GM19043 (cell line): ENCODE data around the gene TESK1.

Source experiments
- ATAC-seq: cut with Tn5 transposase; IDR thresholded peaks from one replicate; pipeline ENCODE4 v1.9.1; 2021; ENCODE audit warnings: low read depth; ENCODE audit not compliant: unreplicated experiment

The TESK1 gene, protein sequence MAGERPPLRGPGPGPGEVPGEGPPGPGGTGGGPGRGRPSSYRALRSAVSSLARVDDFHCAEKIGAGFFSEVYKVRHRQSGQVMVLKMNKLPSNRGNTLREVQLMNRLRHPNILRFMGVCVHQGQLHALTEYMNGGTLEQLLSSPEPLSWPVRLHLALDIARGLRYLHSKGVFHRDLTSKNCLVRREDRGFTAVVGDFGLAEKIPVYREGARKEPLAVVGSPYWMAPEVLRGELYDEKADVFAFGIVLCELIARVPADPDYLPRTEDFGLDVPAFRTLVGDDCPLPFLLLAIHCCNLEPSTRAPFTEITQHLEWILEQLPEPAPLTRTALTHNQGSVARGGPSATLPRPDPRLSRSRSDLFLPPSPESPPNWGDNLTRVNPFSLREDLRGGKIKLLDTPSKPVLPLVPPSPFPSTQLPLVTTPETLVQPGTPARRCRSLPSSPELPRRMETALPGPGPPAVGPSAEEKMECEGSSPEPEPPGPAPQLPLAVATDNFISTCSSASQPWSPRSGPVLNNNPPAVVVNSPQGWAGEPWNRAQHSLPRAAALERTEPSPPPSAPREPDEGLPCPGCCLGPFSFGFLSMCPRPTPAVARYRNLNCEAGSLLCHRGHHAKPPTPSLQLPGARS

DNA sequence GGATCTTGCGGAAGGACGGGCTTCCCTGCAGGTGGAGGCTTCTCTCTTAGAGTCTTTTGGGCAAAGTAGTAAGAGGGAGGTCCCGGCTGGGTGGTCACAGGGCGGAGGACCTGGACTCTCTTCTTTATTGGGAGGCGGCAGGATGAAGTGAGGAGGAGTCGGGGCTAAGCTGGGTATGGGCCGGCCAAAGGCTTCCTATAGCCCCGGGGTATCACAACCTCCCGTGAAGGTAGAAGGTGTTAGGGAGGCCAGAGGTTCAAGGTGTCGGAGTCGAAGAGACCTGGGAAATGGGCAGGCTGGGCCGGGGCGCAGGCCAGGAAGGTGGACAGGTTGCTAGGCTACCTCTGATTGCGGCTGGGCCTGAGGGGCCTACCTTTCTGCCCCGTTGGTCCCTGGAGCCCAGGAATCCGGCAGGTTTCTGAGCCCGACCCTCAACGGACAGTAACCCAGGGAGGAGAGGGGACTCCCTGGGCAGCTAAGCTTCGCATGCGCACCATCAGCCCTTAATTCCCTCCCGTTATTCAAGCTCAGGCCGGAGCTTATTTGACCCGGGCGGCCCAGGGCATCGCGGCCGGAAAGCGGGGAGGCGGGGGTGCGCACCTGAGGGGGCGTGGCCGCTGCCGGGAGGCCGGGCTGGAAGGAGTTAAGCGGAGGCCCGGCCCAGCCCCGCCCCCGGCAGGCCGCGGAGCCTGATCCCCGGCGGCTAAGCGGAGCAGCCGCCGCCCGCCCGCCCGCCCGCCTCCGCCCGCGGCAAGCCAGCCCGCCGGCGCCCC, at the start of gene TESK1:
TESK1 (plus strand) TSS at position 685 of the 773 bp plus-strand sequence. CDS start 358 bp downstream, outside the sequence.
- ATAC-seq = peak; percentile 39

DNA sequence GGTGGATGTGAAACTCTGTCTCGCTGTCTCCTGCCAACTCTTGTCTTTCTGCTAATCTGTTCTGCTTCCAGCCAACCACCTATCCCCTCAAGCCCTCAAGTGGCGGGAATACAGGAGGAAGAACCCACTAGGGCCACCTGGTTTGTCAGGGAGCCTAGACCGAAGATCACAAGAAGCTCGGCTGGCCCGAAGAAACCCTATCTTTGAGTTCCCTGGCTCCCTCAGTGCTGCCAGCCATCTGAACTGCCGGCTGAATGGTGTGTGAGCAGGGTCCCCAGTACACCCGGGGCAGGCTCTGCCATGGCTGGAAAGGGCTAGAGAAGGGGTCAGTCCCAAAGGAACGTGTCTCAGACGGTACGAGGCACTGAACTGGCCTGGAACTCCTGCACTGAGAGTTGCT, 49.2 kb upstream of the TESK1 start:
- ATAC-seq = no peak

DNA sequence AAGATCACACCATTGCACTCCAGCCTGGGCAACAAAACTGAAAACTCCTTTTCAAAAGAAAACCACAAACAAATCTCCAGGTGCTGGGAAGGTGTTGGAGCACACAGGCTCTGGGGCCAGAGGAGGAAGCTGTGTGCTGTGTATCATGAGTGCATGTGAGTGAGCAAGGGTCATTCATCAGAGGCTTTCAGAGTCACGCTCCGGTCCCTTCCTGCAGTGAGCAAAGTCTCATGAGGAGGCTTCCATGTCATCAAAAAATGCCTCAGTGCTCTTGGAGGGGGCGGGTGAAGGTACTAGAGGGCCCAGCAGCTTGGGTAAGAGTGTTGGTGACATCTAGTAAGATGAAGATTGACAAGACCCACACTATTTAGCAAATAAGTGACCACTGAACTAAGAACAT, 48.3 kb upstream of the TESK1 start:
- no peak for ATAC-seq

DNA sequence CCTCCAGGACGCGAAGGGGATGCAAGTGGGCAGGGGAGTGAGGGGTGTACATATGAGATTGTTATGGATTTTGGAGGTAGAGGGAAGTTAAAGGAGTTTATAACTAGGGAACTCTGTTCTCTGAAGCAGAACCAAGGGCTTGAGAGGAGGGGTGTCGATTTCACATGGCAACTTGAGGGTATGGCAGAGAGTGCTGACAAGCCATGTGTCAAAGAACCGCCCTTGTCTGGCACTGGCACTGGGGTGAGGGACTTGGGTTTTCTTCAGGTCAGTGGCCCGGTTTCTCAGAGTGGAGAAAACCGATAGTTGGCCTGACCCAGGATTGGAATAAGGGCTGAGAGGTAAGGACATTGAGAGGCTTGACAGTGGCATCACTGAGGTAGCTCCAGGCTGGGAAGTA, 47.7 kb upstream of the TESK1 start:
- no peak for ATAC-seq

DNA sequence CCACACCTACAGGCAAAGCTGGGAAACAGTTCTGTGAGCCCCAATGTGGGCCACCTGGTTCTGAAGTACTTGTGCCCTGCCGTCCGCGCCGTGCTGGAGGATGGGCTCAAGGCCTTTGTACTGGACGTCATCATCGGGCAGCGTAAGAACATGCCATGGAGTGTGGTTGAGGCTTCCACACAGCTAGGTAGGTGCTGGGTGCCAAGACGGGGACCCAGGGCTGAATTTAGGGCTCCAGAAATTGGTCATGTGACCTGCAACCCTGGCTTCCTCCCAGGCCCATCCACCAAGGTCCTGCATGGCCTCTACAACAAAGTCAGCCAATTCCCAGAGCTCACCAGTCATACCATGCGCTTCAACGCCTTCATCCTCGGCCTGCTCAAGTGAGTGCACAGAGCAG, 46.9 kb upstream of the TESK1 start:
- ATAC-seq = no peak

DNA sequence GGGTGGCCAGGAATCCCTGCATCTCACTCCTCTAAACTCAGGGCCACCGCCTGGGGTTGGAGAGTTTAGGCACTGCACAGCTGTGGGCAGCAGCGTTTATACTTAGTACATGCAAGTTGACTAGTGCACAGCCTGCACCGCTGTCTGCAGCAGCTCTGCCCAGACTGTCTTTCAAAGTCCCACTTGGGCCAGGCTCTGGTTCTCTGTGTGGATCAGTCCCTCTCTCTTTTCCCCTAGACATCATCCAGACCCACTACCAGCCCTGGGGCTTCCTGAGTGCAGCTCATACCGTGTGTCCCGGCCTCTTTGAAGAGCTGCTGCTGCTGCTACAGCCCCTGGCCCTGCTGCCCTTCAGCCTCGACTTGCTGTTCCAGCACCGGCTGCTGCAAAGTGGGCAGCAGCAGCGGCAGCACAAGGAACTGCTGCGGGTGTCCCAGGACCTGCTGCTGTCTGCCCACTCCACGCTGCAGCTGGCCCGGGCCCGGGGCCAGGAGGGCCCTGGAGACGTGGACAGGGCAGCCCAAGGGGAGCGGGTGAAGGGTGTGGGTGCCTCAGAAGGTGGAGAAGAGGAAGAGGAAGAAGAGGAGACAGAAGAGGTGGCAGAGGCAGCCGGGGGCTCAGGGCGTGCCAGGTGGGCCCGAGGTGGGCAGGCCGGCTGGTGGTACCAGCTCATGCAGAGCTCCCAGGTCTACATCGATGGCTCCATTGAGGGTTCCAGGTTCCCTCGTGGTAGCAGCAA, 45.1 kb upstream of the TESK1 start:
- ATAC-seq = no peak

DNA sequence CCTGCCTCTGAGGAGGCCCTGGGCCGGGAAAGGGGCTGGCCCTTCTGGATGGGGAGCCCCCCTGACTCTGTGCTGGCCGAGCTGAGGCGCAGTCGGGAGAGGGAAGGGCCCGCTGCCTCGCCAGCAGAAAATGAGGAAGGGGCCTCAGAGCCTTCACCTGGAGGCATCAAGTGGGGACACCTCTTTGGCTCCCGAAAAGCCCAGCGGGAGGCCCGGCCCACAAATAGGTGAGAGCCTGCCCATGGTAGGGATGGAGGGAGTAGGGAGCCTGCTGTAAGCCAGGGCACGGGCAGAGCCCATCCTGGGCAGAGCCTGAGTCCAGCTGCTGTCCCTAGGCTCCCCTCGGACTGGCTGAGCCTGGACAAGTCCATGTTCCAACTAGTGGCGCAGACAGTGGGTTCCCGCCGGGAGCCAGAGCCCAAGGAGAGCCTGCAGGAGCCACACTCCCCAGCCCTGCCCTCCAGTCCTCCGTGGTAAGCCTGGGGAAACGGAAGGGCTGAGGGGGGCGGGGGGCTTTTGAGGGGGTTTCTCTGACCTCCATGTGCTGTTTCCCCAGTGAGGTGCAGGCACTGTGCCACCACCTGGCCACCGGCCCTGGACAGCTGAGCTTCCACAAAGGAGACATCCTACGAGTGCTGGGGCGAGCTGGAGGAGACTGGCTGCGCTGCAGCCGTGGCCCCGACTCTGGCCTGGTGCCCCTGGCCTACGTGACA, 44.3 kb upstream of the TESK1 start:
- no peak for ATAC-seq

DNA sequence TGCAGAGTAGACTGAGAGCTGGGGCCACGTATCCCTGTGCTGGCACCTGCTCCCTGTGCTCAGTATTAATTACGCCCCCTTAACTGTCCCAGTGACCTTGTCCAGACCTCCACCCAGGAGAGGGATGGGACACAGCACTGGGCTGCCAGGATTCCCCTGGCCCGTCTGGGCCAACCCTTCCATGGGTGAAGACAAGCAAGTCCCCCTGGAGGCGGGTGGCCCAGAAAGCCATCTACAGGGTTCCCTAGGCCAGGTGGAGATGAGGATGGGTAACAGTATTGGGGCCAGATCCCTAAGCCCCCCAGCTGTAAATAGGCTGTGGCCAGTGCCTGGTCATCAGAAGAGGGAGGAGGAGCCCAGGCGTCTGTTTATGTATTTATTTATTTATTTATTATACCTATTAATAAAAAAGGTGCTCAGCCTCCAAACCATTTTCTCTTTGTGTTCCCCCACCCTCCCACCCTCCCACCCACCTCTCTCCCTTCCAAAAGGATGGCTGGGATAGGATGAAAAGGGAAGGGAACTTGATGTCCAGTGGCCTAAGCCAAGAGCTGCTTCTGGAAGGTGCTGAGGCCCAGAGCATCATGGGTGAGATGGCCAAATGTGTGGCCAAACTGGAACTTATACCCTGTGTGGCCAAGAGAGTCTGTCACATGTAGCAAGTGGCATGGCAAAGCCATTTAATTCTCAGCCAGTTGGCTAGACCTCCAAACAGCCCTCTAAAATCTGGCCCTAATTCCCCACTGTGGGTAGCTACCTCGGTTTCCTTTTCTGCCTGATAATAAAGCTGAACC, 43.4 kb upstream of the TESK1 start:
- no peak for ATAC-seq

DNA sequence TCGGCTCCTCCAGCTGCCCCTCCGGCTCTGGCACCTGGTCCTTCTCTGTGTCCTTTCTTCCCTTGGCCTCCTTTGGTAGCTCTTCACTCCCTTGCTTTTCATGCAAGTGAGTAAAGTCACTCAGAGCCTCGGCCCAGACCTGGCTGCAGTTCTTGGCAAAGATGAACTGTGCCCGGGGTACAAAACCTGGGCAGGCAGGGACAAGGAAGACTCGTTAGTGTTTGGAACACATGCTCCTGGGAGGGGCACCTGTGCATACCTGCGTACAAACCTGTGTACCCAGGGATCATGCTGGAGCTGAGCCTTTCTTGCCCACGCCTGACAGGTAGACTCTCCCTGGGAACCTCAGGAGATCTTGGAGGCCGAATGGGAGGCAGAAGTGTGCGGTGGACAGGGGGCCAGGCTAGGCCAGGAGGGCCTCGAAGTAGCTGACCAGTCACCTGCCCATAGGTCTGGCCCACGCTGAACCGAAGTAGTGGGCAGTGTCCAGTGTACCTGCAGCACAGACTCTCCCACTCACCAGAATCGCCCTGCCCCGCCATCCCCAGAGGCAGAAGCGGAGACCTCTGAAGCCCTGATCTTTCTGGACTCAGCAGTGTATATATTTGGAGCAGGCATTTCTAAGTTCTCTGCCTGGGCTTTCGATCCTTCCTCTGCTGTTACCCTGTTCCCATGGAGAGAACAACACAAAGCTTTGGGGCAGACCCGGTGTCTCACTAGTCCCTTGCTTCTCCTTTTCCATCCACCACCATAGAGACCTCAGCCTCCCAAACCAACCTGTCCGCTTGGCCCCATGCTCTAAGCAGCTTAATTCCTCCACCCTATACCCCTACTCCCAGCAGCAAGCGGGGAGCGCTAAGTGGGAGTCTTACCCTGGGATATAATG, 41.9 kb upstream of the TESK1 start:
- no peak for ATAC-seq

DNA sequence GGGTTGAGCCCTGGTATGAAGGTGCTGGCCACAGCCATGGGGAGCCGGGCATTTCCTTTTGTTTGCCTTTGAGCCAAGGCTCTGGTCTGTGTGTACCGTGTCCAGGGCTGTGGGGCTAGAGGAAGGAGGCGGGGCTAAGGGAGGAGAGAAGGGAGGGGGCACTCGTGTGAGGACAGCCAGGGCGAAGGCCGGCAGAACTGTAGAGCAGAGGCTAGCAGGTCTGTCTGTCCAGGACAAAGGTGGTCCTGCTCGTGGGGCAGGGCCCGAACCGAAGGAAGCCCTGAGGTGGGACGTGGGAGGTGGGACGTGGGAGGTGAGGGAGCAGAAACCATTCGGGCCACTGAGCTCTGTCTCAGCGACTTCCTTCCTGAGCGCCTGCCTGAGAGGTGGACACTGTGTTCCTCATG, 41.3 kb upstream of the TESK1 start:
- ATAC-seq = no peak

DNA sequence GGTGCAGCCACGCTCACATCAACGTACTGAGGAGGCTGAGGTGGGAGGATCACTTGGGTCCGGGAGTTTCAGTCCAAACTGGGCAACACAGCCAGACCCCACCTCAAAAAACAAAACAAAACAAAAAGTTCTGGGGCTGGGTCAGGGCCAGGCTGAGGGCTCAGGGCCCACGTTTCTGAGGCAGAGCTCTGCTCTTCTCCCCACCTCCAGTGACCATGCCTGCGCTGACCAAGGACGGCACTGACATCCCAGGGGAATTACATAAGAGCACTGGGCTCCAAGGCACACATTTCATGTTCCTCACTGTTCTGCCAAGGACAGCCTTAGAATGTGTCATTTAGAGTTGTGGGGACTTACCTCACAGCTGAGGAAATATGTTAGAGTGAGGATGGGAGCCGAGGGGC, 40.4 kb upstream of the TESK1 start:
- no peak for ATAC-seq

DNA sequence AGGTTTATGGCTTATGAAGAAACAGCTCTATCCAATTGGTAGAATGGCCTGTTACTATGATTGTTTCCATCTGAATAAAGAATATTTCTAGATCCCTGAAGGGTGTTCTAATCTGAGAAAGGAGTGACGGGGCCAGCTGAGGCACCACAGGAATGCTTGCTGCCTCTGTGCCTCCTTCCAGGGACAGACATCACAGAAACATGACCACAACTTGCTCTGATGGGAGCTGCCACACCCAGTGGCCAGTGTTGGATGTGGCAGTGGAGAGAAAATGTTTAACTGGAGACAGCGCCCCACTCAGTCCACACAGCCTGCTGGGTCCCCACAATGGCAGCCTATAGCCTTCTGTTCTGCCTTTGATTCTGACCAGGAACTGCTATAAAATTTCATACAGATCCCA, 38.6 kb upstream of the TESK1 start:
- no peak for ATAC-seq

DNA sequence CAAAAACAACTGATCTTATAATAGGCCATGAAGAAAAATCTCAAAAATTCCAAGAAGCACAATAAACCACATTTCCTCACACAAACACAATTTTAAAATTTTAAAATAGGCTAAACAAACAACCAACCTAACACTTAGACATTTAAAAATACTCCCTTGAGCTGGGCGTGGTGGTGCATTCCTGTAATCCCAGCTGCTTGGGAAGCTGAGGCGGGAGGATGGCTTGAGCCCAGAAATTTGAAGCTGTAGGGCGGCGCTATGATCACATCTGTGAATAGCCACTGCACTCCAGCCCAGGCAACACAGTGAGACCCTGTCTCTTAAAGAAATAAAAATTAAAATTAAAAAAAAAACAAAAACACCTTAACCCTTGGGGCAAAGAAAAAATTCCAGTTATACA, 36.9 kb upstream of the TESK1 start:
- ATAC-seq = no peak

DNA sequence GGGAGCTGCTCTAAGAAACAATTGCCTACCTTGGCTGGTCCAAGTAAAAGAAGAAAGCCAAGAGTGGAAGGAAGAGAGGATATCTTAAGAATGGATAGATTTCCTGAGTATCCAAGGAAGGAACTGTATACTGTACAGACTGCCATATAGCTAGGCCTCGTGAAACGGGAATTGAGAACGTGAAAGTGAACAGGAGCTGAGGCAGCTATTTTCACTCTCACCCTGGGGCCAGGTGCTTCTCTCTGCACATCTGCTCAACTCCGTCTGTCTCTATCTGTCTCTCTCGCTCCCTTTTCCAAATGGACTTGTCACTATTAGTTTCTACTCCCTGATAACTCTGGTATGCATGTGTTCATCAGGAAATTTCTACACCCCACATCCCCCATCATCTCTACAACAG, 35.9 kb upstream of the TESK1 start:
- ATAC-seq = peak; percentile 54

DNA sequence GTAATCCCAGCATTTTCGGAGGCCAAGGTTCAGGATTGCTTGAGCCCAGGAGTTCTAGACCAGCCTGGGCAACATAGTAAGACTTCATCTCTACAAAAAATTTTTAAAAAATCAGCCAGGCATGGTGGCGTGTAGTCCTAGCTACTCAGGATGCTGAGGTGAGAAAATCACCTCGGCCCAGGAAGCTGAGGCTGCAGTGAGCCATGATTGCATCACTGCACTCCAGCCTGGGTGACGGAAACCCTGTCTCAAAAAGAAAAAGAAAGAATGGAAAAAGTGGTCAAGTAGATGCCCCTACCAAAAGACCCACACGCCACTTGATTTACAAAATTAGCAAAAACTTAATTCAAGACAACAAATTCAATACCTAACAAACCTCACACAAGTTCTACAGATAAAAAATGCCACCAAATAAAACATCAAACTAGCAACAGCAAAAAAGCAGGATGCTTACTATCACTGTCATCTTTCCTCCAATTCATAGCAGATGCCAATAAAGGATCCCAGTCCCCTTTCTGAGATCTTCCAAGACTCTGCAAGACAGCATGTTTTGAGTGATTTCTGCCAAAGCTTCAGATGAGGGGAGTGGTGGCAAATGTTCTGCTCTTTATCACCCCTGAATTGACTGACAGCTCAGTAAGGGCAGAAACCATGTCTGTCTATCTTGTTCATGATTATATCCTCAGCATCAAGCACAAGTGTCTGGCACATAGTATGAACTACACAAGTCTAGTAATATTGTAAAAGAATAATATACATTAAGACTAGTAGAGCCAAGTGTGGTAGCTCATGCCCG, 34.2 kb upstream of the TESK1 start:
- no peak for ATAC-seq

DNA sequence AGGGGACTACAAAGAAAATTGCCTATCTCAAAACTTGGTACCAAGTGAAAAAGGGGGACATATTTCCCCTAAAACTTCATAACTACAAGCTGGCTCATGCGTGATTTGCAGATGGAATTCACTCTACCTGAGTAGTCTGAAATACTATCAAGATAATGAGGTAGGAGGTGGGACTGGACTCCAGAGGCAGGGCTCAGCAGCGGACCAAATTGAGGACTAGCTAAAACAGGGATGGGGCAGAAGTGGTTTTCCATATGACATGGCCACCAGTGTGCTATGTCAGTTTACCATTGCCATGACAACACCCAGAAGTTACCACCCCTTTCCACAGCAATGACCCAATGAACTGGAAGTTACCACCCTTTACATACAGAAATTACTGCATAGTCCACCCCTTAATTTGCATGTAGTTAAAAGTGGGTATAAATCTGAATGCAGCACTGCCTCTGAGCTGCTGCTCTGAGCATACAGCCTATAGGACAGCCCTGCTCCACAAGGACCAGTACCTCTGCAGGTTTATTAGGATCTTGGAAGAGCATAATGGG, 30.4 kb upstream of the TESK1 start:
- ATAC-seq = no peak

DNA sequence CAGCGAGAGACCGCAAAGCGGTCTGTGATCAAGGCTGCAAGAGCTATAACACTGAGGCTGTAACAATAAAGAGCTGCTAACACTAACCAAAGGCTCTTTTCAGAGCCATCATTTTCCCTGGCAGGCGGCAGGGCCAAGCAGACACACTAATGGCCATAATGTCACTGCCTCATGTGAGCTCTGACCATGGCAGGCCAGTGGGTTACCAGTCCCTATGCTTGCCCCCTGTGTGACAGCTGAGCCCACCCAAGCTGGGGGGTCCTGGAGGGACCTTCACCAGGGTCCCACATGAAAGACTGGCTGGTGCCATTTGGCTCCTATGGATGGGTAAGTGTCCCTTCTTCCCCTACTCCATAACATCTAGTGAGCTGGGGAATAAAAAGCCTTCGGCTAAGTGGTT, 29.6 kb upstream of the TESK1 start:
- no peak for ATAC-seq
